ENCODE results near the gene NEO1.
A peak's percentile ranks its signal among the peaks of the same experiment; 100 is the strongest.

Gene NEO1

GRCh38 chr15:73019154-73019553, 33.1 kb upstream of the NEO1 start:
- H3K18ac ChIP-seq (ENCODE audit: low read length) = no peak overlapping the region
- no peak overlapping the region for H2BK12ac ChIP-seq (ENCODE audit: low read length)
- H2BK5ac ChIP-seq (ENCODE audit: low read length) = no peak overlapping the region
- no peak overlapping the region for H4K8ac ChIP-seq (ENCODE audit: low read depth, low read length)
- no peak overlapping the region for H3K27ac ChIP-seq (replicated peaks; ENCODE audit: low read length)
- no peaks in the 10 kb centered on the region for H3K79me1 ChIP-seq (ENCODE audit: low read depth, low read length)
- WGBS, 2 donors (ENCODE audit: extremely low coverage in 2 of 2, insufficient read length in 2 of 2, insufficient replicate concordance in 1 of 2) = no CpG with 5 or more reads among the region's 3 CpGs
- no peak overlapping the region for H4K91ac ChIP-seq (ENCODE audit: low read depth, low read length, poor library complexity)
- H2AK5ac ChIP-seq (ENCODE audit: low read depth, low read length) = no peak overlapping the region
- DNase-seq (ENCODE audit: low spot score) = no peak
- H2BK120ac ChIP-seq (ENCODE audit: low read depth, low read length) = no peak overlapping the region
- H3K4me3 ChIP-seq (ENCODE audit: low read length in 2 of 2) = no peak overlapping the region
- no peaks in the 10 kb centered on the region for H3K36me3 ChIP-seq (replicated peaks in 1 of 2; ENCODE audit: control insufficient read depth in 2 of 2, insufficient read depth in 2 of 2, low read length in 2 of 2)
- peaks cover 25 to 34% of the 10 kb centered on the region in 2 donors for H3K4me1 ChIP-seq (ENCODE audit: control insufficient read depth in 2 of 2, insufficient read depth in 1 of 2, low read depth in 1 of 2, low read length in 2 of 2)
- no peak overlapping the region for H3K23ac ChIP-seq (ENCODE audit: low read depth, low read length, poor library complexity)
- H3K4ac ChIP-seq (ENCODE audit: low read length) = no peak overlapping the region
- H3K9ac ChIP-seq (ENCODE audit: low read depth, low read length, poor library complexity) = no peak overlapping the region
- no peaks in the 10 kb centered on the region for H3K9me3 ChIP-seq (replicated peaks in 1 of 2; ENCODE audit: control insufficient read depth in 2 of 2, insufficient read depth in 1 of 2, low read depth in 1 of 2, low read length in 2 of 2)
- no peak overlapping the region for H2BK15ac ChIP-seq (ENCODE audit: low read length)
- no peak overlapping the region for H3K4me2 ChIP-seq (ENCODE audit: insufficient read depth, low read length, poor library complexity, severe bottlenecking)
- H2AFZ ChIP-seq (ENCODE audit: low read length) = no peak overlapping the region
- no peaks in the 10 kb centered on the region for H3K27me3 ChIP-seq (ENCODE audit: control insufficient read depth in 3 of 3, insufficient read depth in 3 of 3, low read depth in 1 of 3, low read length in 3 of 3)
- H3K14ac ChIP-seq (ENCODE audit: low read length) = no peak overlapping the region

GRCh38 chr15:73019601-73020146, 32.6 kb upstream of the NEO1 start:
- Histone ChIP-seq H4K91ac (ENCODE audit: low read depth, low read length, poor library complexity) (no peak overlapping the region), H3K27ac (replicated peaks; ENCODE audit: low read length) (no peak overlapping the region), H3K79me1 (ENCODE audit: low read depth, low read length) (no peaks in the 10 kb centered on the region), H2BK120ac (ENCODE audit: low read depth, low read length) (no peak overlapping the region), H3K9me3 (replicated peaks in 1 of 2; ENCODE audit: control insufficient read depth in 2 of 2, insufficient read depth in 1 of 2, low read depth in 1 of 2, low read length in 2 of 2) (no peaks in the 10 kb centered on the region), H2BK5ac (ENCODE audit: low read length) (no peak overlapping the region), H3K36me3 (replicated peaks in 1 of 2; ENCODE audit: control insufficient read depth in 2 of 2, insufficient read depth in 2 of 2, low read length in 2 of 2) (no peaks in the 10 kb centered on the region), H3K4ac (ENCODE audit: low read length) (no peak overlapping the region), H2BK12ac (ENCODE audit: low read length) (no peak overlapping the region), H3K23ac (ENCODE audit: low read depth, low read length, poor library complexity) (no peak overlapping the region), H2AK5ac (ENCODE audit: low read depth, low read length) (no peak overlapping the region), H4K8ac (ENCODE audit: low read depth, low read length) (no peak overlapping the region), H3K4me2 (ENCODE audit: insufficient read depth, low read length, poor library complexity, severe bottlenecking) (no peak overlapping the region), H2BK15ac (ENCODE audit: low read length) (no peak overlapping the region), H3K4me3 (ENCODE audit: low read length in 2 of 2) (no peak overlapping the region), H3K4me1 (ENCODE audit: control insufficient read depth in 2 of 2, insufficient read depth in 1 of 2, low read depth in 1 of 2, low read length in 2 of 2) (peaks cover 25 to 34% of the 10 kb centered on the region in 2 donors), H3K27me3 (ENCODE audit: control insufficient read depth in 3 of 3, insufficient read depth in 3 of 3, low read depth in 1 of 3, low read length in 3 of 3) (no peaks in the 10 kb centered on the region), H3K18ac (ENCODE audit: low read length) (no peak overlapping the region), H3K14ac (ENCODE audit: low read length) (no peak overlapping the region), H3K9ac (ENCODE audit: low read depth, low read length, poor library complexity) (no peak overlapping the region), H2AFZ (ENCODE audit: low read length) (no peak overlapping the region)
- no CpG with 5 or more reads among the region's 2 CpGs for WGBS, 2 donors (ENCODE audit: extremely low coverage in 2 of 2, insufficient read length in 2 of 2, insufficient replicate concordance in 1 of 2)
- DNase-seq (ENCODE audit: low spot score) = no peak

- Histone ChIP-seq H2BK15ac (ENCODE audit: low read length) (no peak overlapping the region), H3K18ac (ENCODE audit: low read length) (peak overlapping the region; percentile 6), H3K23ac (ENCODE audit: low read depth, low read length, poor library complexity) (no peak overlapping the region), H3K9me3 (replicated peaks in 1 of 2; ENCODE audit: control insufficient read depth in 2 of 2, insufficient read depth in 1 of 2, low read depth in 1 of 2, low read length in 2 of 2) (no peaks in the 10 kb centered on the region), H3K27ac (replicated peaks; ENCODE audit: low read length) (peak overlapping the region; percentile 85), H4K91ac (ENCODE audit: low read depth, low read length, poor library complexity) (no peak overlapping the region), H3K4me1 (ENCODE audit: control insufficient read depth in 2 of 2, insufficient read depth in 1 of 2, low read depth in 1 of 2, low read length in 2 of 2) (peaks cover 25 to 34% of the 10 kb centered on the region in 2 donors), H2BK5ac (ENCODE audit: low read length) (no peak overlapping the region), H3K79me1 (ENCODE audit: low read depth, low read length) (no peaks in the 10 kb centered on the region), H3K4ac (ENCODE audit: low read length) (no peak overlapping the region), H3K4me3 (ENCODE audit: low read length in 2 of 2) (peak overlapping the region in 1 of 2 donors; percentile 42), H3K9ac (ENCODE audit: low read depth, low read length, poor library complexity) (no peak overlapping the region), H2BK120ac (ENCODE audit: low read depth, low read length) (no peak overlapping the region), H3K27me3 (ENCODE audit: control insufficient read depth in 3 of 3, insufficient read depth in 3 of 3, low read depth in 1 of 3, low read length in 3 of 3) (no peaks in the 10 kb centered on the region), H2AK5ac (ENCODE audit: low read depth, low read length) (no peak overlapping the region), H3K36me3 (replicated peaks in 1 of 2; ENCODE audit: control insufficient read depth in 2 of 2, insufficient read depth in 2 of 2, low read length in 2 of 2) (no peaks in the 10 kb centered on the region), H4K8ac (ENCODE audit: low read depth, low read length) (no peak overlapping the region), H3K14ac (ENCODE audit: low read length) (no peak overlapping the region), H2AFZ (ENCODE audit: low read length) (peak overlapping the region; percentile 75), H2BK12ac (ENCODE audit: low read length) (no peak overlapping the region), H3K4me2 (ENCODE audit: insufficient read depth, low read length, poor library complexity, severe bottlenecking) (peak overlapping the region; percentile 39)
- DNase-seq (ENCODE audit: low spot score) = peak; percentile 65
- no CpG with 5 or more reads among the region's 8 CpGs for WGBS, 2 donors (ENCODE audit: extremely low coverage in 2 of 2, insufficient read length in 2 of 2, insufficient replicate concordance in 1 of 2)
Observed at GRCh38 chr15:73021139-73021621, 31.1 kb upstream of the NEO1 start.

GRCh38 chr15:73022161-73022560, 30.1 kb upstream of the NEO1 start:
- H3K9me3 ChIP-seq (replicated peaks in 1 of 2; ENCODE audit: control insufficient read depth in 2 of 2, insufficient read depth in 1 of 2, low read depth in 1 of 2, low read length in 2 of 2) = no peaks in the 10 kb centered on the region
- H3K23ac ChIP-seq (ENCODE audit: low read depth, low read length, poor library complexity) = no peak overlapping the region
- no peak overlapping the region for H2AK5ac ChIP-seq (ENCODE audit: low read depth, low read length)
- no peak overlapping the region for H2BK12ac ChIP-seq (ENCODE audit: low read length)
- H3K79me1 ChIP-seq (ENCODE audit: low read depth, low read length) = no peaks in the 10 kb centered on the region
- no peak overlapping the region for H3K4me2 ChIP-seq (ENCODE audit: insufficient read depth, low read length, poor library complexity, severe bottlenecking)
- peak overlapping the region; percentile 75 for H2AFZ ChIP-seq (ENCODE audit: low read length)
- no peak overlapping the region for H2BK5ac ChIP-seq (ENCODE audit: low read length)
- H3K4ac ChIP-seq (ENCODE audit: low read length) = no peak overlapping the region
- no peak for DNase-seq (ENCODE audit: low spot score)
- no peak overlapping the region for H4K91ac ChIP-seq (ENCODE audit: low read depth, low read length, poor library complexity)
- no peak overlapping the region for H2BK15ac ChIP-seq (ENCODE audit: low read length)
- H3K36me3 ChIP-seq (replicated peaks in 1 of 2; ENCODE audit: control insufficient read depth in 2 of 2, insufficient read depth in 2 of 2, low read length in 2 of 2) = no peaks in the 10 kb centered on the region
- no peak overlapping the region for H3K14ac ChIP-seq (ENCODE audit: low read length)
- H3K18ac ChIP-seq (ENCODE audit: low read length) = peak overlapping the region; percentile 20
- no CpG with 5 or more reads among the region's 5 CpGs for WGBS, 2 donors (ENCODE audit: extremely low coverage in 2 of 2, insufficient read length in 2 of 2, insufficient replicate concordance in 1 of 2)
- no peak overlapping the region for H2BK120ac ChIP-seq (ENCODE audit: low read depth, low read length)
- no peaks in the 10 kb centered on the region for H3K27me3 ChIP-seq (ENCODE audit: control insufficient read depth in 3 of 3, insufficient read depth in 3 of 3, low read depth in 1 of 3, low read length in 3 of 3)
- peak overlapping the region in 1 of 2 donors; percentile 42 for H3K4me3 ChIP-seq (ENCODE audit: low read length in 2 of 2)
- H3K27ac ChIP-seq (replicated peaks; ENCODE audit: low read length) = peak overlapping the region; percentile 85
- peaks cover 25 to 34% of the 10 kb centered on the region in 2 donors for H3K4me1 ChIP-seq (ENCODE audit: control insufficient read depth in 2 of 2, insufficient read depth in 1 of 2, low read depth in 1 of 2, low read length in 2 of 2)
- H4K8ac ChIP-seq (ENCODE audit: low read depth, low read length) = no peak overlapping the region
- no peak overlapping the region for H3K9ac ChIP-seq (ENCODE audit: low read depth, low read length, poor library complexity)
